Measurements from ENCODE around the gene ASTL.

DNA sequence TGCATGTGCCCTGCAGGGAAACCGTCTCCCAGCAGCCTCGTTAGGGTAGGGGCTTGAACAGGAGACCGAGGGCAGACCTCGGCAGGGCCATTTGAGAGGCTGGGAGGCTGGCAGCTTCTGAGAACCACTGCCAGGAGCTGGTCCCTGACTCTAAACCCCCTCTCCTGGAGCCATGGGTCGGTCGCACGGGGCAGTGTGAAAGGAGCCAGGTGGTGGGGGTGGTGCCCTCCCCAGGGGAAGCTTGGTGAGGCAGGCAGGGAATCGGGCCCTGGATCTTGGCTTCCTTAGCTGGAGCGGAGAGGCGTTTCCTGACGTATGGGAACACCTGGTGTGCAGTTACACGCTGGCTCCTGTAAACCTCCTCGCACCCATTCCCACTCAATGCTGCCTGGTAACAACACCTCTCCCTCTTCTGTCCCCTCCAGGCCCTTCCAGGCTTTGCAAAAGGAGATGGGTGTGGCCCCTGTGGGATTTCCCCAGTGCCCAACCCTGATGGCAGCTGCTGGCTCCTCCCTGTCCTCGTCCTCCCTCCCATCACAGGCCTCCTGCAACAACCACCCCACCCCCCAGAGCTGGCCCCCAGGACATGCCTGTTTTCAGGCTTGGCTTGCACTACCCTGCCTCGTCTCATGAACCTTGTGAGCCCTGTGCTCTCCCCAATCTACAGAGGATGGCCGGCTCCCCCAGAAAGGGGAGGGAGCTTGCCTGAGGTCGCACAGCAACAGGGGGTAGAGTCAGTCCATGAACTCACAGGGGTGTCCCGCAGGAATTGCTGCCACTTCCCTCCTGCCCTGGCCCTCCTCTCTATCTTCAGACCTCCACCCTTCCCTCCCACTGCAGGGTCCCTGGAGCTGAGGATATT is 46.4 kb downstream of the ASTL start:
- TF ChIP-seq, protein P1, sequence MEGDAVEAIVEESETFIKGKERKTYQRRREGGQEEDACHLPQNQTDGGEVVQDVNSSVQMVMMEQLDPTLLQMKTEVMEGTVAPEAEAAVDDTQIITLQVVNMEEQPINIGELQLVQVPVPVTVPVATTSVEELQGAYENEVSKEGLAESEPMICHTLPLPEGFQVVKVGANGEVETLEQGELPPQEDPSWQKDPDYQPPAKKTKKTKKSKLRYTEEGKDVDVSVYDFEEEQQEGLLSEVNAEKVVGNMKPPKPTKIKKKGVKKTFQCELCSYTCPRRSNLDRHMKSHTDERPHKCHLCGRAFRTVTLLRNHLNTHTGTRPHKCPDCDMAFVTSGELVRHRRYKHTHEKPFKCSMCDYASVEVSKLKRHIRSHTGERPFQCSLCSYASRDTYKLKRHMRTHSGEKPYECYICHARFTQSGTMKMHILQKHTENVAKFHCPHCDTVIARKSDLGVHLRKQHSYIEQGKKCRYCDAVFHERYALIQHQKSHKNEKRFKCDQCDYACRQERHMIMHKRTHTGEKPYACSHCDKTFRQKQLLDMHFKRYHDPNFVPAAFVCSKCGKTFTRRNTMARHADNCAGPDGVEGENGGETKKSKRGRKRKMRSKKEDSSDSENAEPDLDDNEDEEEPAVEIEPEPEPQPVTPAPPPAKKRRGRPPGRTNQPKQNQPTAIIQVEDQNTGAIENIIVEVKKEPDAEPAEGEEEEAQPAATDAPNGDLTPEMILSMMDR (IDR thresholded peaks at IDR 0.05; ENCODE audit: borderline replicate concordance, extremely low read depth, low read length, poor library complexity, severe bottlenecking), result no peak
- no peak for TF ChIP-seq EZH2 (IDR thresholded peaks at IDR 0.05; ENCODE audit: borderline replicate concordance, low read depth, low read length, severe bottlenecking)

Measured in DND-41 (cell line).